ENCODE results near the gene CFAP251.
"Not testable (repeated sequence)": the region's sequence is repeated elsewhere in the genome, so short reads cannot be mapped to it uniquely, and the experiment has no call there.

Gene CFAP251

DNA sequence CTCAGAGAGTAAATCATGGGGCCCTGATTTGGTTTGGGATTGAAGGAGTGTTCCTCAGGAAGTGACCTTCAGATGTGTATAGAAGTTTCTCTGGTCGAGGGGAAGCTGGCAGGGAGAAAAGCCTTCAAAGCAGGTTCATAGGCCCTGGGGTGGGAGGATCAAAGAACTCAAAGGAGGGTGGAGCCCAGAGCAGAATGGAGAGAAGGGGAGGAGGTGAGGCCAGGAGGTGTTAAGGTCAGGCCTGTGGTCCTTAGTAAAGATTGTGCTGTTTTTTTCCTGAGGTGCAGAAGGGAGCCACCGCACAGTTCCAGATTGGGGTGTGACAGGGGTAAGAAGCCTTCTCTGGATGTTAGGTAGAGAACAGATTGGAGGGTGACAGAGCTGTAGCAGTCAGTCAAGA lies 9.7 kb upstream of the CFAP251 start:
- DNase-seq (ENCODE audit: low read depth in 2 of 2) = no peak

DNA sequence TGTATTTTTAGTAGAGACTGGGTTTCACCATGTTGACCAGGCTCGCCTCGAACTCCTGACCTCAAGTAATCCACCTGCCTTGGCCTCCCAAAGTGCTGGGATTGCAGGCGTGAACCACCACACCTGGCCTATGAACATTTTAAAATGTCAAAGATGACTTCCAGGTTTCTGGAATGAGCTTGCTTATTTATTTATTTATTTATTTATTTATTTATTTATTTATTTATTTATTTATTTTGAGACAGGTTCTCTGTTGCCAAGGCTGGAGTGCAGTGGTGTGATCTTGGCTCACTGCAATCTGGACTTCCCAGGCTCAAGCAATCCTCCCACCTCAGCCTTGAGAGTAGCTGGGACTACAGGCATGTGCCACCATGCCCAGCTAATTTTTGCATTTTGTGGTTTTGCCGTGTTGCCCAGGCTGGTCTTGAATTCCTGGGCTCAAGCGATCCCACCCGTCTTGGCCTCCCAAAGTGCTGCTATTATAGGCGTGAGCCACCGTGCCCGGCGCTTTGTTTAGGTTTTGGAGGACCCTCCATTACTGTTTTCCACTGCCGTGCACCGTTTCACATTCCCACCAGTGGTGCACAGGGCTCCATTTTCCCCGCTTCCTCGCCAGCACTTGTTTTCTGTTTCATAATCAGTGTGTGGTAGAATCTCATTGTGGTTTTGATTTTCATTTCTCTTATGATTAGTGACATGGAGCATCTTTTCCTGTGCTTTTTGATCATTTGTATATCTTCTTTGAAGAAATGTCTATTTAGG lies 6.4 kb upstream of the CFAP251 start:
- DNase-seq (ENCODE audit: low read depth in 2 of 2) = no peak

DNA sequence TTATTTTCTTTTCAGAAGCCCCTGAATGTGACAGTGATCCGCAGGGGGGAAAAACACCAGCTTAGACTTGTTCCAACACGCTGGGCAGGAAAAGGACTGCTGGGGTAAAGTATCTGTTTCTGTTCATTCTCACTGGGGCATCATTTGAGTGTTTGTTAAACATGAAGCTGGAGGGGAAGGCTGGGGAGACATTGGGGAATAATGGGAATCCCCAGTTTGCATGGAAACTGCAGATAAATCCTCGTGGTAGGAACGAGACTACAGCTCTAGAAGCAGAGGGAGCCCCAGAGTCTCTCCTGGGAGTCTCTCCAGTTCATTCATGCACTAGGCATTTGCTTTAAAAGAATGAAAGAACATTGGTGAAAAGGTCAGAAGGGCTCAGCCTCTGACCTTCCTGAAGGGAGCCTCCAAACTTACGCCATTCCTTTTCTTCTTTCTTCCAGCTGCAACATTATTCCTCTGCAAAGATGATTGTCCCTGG lies 2.5 kb upstream of the CFAP251 start:
- no peak for DNase-seq (ENCODE audit: low read depth in 2 of 2)

DNA sequence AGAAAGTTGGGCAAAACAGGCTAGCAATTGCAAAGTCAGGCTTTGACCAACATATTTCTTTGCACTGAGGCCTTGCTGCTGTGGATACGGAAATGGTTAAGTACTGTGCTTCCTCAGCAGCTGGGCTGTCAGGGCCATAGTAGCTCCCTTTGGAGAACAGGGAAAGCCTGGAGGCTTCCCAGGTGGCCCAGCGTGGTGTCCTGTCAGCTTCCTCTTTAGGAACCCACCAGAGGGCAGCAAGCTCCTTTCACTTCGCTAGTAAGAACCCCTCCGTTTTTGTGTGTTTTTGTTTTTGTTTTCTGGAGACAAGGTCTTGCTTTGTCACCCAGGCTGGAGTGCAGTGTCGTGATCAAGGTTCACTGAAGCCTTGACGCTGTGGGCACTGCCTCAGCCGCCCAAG lies 1.7 kb upstream of the CFAP251 start:
- DNase-seq (ENCODE audit: low read depth in 2 of 2) = no peak

DNA sequence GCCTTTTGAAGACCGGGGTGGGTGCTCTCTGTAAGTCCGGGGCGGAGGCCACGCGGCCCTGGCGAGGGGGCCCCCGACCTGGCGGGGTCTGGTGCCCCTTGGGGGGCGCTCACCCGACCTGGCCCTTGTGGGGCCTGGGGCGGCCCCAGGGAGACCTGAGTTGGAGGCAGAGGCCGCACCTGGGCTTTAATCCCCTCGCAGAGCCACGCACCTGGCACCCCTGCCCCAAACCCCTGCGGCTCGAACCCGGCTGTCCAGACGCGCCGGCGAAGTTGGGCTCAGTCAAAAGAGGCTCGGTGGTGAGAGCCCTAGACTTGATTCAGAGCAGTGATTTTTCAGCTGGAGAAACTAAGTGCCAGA lies 267 bp downstream of the CFAP251 start:
- DNase-seq (ENCODE audit: low read depth in 2 of 2) = no peak

DNA sequence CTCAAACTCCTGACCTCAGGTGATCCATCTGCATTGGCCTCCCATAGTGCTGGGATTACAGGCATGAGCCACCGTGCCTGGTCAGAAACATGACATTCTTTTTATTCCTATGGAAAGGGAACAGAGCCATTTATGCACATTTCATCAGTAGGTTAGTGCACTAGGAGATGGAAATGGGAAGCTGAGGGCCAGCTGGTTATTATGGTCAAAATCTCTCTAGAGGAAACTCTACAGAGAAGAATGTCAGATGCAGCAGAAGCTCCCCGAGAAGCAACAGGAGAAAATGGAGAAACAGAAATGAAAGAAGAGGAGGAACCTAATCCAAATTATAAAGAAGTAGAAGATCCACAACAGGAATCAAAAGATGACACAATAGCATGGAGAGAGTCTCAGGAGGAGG lies 2.7 kb downstream of the CFAP251 start:
- DNase-seq (ENCODE audit: low read depth in 2 of 2) = no peak

DNA sequence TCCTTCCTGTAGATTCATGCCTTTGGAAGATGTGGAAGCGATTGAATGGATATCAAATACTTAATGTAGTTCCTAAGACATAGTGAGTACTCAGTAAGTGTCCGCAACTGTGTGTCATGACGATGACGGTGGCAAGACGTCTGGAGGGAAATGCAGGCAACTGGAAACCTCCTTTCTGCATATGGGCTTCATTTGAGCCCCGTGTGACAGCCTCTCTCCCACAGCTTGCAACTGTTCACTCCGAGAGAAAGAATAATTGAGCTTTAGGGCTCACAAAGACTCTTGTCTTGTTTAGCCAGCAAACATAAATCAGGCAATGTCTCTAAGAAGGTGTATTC lies 6.9 kb downstream of the CFAP251 start:
- no peak for DNase-seq (ENCODE audit: low read depth in 2 of 2)

DNA sequence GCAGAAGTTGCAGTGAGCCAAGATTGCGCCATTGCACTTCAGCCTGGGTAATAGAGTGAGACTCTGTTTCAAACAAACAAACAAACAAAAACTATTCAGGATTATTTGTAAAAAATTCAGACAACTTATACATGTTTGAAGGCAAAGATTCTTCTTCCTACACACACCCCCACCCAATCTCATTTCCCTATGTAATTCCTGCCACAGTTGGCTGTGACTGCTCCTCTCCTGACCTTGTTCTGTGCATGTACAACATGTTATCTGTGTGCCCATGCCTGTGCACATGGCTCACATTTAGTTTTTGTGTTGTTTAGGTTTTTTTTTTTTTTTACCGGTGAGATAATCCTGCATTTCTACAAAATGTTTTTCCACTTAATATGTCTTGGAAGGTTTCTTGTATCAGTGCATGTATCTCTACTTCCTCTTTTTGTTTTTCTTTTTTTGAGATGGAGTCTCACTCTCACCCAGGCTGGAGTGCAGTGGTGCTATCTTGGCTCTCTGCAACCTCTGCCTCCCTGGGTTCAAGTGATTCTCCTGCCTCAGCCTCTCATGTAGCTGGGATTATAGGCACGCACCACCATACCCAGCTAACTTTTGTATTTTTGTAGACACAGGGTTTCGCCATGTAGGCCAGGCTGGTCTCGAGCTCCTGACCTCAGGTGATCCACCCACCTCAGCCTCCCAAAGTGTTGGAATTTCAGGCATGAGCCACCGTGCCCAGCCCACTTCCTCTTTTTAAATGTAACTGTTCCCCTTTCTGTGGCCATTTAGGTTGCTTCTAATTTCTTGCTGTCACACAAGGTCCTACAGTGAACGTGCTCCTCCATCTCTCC lies 8.7 kb downstream of the CFAP251 start:
- no peak for DNase-seq (ENCODE audit: low read depth in 2 of 2)

DNA sequence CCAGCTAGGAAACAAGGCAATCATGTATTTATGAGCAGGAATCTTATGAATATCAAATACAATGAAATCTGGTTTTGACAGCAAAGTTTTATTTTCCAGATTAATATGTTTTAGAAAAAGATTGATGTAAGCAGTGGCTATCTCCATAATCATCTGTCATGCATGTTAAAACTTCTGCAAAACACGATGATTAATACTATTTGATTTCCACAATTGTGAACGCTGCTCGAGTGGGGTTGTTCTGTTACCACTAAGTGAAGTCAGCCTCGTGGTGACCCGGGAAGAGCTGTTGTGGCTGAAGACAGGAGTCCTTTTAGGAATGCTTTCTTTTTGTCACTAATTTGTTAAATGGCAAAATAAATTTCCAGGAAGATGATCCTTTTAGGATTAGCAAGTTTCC lies 9.4 kb downstream of the CFAP251 start:
- no peak for DNase-seq (ENCODE audit: low read depth in 2 of 2)

DNA sequence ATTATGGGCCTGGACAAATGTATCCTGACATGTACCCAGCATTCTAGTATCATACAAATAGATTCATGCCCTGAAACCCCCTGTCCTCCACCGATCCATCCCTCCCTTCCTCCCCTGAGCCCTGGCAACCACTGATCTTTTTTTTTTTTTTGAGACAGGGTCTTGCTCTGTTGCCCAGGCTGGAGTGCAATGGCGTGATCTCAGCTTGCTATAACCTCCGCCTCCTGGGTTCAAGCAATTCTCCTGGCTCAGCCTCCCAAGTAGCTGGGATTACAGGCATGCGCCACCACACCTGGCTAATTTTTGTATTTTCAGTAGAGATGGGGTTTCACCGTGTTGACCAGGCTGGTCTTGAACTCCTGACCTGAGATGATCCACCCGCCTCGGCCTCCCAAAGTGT lies 11.2 kb downstream of the CFAP251 start:
- DNase-seq (ENCODE audit: low read depth in 2 of 2) = not testable (repeated sequence)

DNA sequence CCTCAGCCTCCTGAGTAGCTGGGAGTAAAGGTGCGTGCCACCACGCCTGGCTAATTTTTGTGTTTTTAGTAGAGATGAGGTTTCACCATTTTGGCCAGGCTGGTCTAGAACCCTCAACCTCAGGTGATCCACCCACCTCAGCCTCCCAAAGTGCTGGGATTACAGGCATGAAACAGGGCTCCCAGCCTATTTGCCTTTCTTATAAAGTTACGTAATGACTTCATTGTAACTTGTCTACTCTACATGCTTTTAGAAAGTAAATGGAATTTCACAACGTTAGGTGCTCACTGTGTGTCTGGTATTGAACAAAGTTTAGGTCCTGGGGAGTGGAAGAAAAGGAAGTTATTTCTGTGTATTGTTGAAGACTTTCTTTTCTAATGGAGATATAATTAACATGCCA lies 12.5 kb downstream of the CFAP251 start:
- DNase-seq (ENCODE audit: low read depth in 2 of 2) = no peak

DNA sequence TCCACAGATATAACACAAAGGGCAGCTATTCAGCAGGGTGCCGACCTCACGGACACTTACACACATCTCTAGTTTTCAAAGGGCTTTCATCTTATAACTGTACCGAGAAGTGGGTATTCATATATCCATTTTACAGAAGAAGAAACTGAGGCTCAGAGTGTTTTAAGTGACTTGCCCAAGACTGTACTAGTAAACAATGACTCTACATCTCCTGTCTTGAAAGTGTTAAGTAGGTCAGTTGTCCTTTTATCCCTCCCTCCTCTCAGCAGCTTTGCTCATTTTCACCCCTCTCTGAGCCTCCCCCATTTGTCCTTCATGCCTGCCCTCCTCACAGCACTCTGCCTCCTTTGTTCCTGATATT lies 13.8 kb downstream of the CFAP251 start:
- DNase-seq (ENCODE audit: low read depth in 2 of 2) = no peak

DNA sequence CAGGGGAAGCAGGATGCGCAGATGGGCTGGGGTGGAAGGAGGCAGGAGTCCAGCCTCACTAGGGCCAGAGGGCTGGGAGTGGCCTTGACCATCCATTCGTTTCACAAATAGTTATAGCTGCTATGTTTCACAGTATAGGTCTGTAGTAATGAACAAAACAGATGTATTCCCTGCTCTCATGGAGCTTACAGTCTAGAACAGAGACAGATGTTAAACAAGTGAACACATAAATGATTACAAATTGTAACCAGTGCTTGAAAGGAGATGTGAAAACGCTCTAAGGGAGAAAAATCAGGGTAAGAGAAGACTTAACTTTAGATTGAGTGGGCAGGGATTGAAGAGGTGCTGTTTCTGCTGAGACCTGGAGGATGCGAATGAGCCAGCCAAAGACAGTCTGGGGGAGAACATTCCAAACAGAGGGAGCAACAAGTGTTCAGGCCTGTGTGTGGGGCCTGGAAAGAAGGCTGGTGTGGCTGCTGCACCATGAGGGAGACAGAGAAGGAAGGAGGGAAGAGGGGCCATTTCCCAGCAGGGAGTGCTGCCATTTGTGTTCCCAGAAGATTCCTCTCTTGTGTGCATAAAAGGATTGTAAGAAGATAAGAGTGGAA lies 14.6 kb downstream of the CFAP251 start:
- no peak for DNase-seq (ENCODE audit: low read depth in 2 of 2)

DNA sequence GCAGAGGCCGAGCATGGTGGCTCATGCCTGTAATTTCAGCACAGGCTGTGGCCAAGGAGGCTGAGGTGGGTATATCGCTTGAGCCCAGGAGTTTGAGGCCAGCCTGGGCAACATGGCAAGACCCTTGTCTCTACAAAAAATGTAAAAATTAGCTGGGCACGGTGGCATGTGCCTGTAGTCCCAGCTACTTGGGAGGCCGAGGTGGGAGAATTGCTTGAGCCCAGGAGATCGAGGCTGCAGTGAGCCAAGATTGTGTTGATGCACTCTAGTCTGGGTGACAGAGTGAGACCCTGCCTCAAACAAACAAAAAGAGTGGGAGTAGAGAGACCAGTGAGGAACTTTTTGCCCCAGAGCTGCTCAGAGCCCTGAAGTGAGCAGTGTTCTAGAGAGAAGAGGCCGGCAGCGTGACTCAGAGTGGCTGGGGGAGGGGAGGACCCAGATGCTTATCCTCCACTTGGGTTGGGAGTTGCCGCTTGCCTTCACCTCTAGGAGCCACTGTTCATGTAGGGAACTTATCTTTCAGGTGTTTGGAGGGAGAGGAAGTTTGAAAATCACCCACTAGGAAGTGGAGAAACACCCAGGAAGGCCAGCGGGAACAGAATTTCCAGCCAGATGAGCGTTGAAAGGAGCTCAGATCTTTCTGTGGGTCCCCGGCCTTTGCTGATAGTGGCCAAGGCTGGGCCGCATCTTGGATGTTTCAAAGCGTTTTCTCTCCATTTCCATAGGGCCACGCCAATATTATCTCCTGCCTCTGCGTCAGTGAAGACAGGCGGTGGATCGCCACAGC lies 15.3 kb downstream of the CFAP251 start:
- DNase-seq (ENCODE audit: low read depth in 2 of 2) = no peak

DNA sequence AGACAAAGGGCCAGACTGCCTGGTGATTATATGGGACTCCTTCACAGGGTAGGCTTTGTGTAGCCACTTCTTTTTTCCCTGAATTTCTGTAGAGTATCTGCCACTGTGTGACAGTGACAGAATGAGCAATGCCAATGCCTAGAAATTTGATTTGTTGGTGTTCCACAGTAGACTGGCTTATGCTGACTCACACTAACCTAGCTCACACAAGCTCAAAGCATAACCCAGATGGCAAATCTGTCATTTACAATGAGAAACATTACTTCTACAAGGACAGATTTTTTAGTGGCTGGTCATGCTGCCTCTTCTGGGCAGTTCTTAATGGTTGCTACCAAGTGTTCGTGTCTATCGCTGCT lies 15.9 kb downstream of the CFAP251 start:
- DNase-seq (ENCODE audit: low read depth in 2 of 2) = no peak

DNA sequence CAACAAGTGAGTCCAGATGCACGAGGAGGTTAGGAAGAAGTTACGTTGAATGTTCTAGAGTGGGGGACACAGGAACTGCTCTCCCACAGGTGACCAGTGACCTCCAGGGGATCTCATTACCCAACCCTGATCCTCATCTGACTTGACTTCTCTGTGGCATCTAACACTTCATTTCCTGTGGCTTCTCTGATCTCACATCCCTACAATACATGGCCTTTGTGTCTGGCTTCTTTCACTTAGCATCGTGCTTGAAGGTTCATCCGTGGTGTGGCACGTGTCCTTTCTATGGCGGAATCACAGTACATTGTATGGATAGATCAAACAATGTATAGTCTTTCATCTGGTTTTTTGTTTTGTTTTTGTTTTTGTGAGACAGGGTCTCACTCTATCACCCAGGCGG lies 19.3 kb downstream of the CFAP251 start:
- no peak for DNase-seq (ENCODE audit: low read depth in 2 of 2)

DNA sequence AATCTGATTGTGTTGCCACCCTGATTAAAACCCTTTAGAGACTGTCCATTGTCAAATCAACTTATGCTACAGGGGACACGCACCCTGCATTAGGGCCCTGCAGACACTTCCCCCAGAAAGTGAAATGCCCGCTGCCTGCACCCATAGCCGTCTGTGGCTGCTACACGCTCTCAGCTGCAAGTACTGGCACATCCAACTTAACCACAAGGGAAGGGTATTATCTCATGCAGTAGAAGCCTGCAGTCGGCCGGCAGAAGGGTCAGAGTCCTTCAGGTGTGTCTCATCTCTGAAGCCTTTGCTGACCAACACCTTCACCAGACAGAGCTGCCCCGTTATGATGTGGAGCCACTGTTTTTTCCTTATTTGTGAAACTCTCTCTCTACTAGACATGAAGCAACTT lies 20.8 kb downstream of the CFAP251 start:
- DNase-seq (ENCODE audit: low read depth in 2 of 2) = no peak

DNA sequence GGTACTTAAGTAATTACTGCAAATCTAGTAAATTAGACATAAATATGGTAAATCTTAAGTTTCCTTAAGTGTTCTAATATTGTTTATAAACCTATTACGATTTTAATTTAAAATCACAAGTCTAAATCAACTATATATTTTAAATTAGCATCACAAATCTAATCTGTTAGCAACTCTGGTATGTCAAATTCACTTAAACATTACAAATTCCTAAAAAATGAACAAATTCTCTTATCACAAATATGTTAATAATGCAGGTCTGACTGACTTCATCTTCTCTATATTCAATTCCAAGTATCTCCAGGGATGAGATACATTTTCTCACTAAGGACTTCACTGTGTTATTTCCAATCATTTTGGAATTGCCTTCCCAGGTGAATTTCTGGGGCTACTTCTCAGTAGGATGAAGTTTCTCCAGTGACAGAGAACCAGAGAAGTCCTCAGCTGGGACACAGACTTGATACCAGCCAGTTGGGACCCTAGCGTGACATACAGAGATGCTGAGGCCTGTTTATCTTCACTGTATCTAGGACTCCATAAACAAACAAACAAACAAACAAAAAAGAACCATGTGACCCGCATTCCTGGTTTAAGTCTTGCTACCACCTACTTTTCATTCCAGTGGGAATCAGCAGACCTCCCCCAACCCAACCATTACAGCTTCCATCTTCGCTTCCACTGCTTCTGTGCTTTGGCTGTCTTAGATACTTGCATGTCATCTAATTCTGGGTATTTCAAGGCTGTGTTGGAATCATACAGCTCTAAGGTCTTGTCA lies 21.8 kb downstream of the CFAP251 start:
- DNase-seq (ENCODE audit: low read depth in 2 of 2) = no peak

DNA sequence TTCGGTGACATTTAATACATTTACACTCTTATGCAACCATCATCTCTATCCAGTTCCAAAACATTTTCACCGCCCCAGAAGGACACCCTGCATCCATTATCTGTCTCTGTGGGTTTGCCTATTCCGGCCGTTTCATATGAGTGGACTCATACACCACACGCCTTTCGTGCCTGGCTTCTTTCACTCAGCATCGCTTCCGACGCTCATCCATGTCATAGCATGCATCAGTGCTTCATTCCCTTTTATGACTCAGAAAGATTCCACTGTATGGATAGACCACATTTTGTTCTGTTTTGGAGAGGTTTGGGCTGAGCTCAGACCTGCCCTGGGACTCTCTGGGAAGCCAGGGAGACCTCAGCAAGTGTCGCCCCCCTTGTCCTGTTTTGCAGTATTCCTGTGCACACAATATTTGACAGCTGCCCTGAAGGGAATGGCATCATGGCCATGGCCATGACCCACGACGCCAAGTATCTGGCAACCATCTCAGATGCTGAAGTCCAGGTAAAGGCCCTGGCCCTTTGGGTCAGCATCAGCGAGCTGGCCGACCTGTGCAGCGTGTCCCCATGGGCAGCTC lies 23.8 kb downstream of the CFAP251 start:
- no peak for DNase-seq (ENCODE audit: low read depth in 2 of 2)

DNA sequence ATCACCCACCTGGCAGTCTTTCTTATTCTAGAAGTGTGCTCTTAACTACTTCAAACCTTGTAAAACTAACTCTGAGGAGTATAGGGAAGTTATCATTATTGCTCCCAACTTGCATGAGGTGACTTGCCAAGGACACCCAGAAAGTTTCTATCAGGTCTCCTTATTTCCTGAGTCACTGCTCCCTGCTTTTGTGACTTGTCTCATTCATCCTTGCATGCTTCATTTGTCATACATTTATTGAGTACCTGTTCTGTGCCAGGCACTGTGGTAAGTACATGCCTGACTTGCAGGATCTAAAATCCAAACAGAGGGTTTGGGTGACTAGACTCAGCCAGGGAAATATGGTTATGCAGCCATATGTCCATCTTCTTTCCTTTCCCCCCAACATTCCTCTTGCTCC lies 25.5 kb downstream of the CFAP251 start:
- no peak for DNase-seq (ENCODE audit: low read depth in 2 of 2)

DNA sequence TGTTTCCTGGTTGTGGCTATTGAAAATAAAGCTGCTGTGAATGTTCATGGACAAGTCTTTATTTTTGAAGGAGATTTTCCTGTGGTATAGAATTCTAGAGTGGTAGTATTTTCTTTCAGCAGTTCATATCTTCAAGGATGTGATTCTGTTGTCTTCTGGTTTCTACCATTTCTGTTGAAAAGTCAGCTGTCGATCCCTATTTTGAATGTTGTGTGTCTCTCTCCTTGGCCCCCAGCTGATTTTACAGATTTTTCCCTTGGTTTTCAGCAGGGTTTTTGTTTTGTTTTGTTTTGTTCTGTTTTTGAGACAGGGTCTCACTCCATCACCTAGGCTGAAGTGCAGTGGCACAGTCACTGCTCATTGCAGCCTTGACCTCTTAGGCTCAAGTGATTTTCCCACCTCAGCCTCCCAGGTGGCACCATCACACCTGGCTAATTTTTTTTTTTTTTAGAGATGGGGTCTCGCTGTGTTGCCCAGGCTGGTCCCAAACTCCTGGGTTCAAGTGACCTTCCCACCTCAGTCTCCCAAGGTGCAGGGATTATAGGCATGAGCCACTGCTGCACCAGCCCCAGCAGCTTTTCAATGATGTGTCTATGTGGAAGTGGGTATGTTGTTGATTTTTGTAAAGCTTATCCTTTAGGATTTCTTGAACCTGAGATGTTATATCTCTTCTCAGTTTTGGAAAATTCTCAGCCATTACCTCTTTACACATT lies 28.1 kb downstream of the CFAP251 start:
- DNase-seq (ENCODE audit: low read depth in 2 of 2) = no peak

Data from stimulated activated CD4-positive, alpha-beta T cell treated with anti-CD3 and anti-CD28 coated beads, Interleukin-1b, Interleukin-23, amount 100 ng/mL, for 1 hour (primary cell).